ENCODE results near the gene TMEM240.

GRCh38 chr1:1536938-1537546 lies 3.4 kb downstream of the TMEM240 start:
- no peak for TF ChIP-seq CTCF (IDR thresholded peaks at IDR 0.05; ENCODE audit: borderline replicate concordance, extremely low read depth, low read length, poor library complexity, severe bottlenecking)
- TF ChIP-seq EZH2 (IDR thresholded peaks at IDR 0.05; ENCODE audit: borderline replicate concordance, low read depth, low read length, severe bottlenecking), result no peak

Measured in DND-41 (cell line).